Neural progenitor cell (in vitro differentiated cells): ENCODE results near the gene DRD2.

ENCODE experiments used
- EZH2 ChIP-seq: fragments of 200-600 bp; sonication (generic); IDR thresholded peaks from 2 replicates; pipeline ENCODE4 v1.6.1; 2017; ENCODE audit warnings: antibody characterized with exemption, mild to moderate bottlenecking, moderate library complexity
- TF ChIP-seq, protein P1 (sequence below): fragments of 200-600 bp; sonication (generic); IDR thresholded peaks from 2 replicates; pipeline ENCODE4 v1.5.1; 2017; ENCODE audit warnings: antibody characterized with exemption, mild to moderate bottlenecking

DNA sequence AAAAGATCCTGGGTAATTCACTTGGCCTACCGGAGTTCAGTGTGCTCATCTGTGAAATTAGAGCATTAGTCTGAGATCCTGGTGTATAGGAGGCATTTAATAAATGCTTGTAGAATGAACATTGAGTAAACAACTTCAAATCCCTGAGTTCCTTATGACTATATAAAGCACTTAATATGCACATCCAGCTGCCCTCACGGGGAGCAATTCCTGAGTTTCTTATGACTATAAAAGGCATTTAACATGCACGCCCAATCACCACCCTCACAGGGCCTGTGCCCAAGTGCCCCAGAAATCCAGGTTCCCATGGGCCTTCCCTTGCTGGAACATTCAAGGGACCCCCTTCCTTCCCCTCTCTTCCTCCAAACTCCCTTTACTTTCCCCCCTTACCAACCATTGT, 13.6 kb downstream of the DRD2 start:
- TF ChIP-seq, protein P1, sequence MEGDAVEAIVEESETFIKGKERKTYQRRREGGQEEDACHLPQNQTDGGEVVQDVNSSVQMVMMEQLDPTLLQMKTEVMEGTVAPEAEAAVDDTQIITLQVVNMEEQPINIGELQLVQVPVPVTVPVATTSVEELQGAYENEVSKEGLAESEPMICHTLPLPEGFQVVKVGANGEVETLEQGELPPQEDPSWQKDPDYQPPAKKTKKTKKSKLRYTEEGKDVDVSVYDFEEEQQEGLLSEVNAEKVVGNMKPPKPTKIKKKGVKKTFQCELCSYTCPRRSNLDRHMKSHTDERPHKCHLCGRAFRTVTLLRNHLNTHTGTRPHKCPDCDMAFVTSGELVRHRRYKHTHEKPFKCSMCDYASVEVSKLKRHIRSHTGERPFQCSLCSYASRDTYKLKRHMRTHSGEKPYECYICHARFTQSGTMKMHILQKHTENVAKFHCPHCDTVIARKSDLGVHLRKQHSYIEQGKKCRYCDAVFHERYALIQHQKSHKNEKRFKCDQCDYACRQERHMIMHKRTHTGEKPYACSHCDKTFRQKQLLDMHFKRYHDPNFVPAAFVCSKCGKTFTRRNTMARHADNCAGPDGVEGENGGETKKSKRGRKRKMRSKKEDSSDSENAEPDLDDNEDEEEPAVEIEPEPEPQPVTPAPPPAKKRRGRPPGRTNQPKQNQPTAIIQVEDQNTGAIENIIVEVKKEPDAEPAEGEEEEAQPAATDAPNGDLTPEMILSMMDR: no peak
- no peak for TF ChIP-seq EZH2
